Right atrium auricular region (tissue), 2 donors: Measurements from ENCODE around the gene PSME1. TPM values are rescaled to one million over a fixed set of nuclear protein-coding genes. Genes with fewer than 3 reads are reported as not detected.
A peak's percentile ranks its signal among the peaks of the same experiment; 100 is the strongest.

ENCODE experiments used
- DNase-seq: peaks from one replicate; pipeline ENCODE4 v3.0.0-alpha.2; 2019; ENCODE audit warnings: low spot score
- H3K27ac ChIP-seq, 2 donors: fragments of 200-600 bp; sonication (generic); 1 replicate in 1 of 2; 2 replicates in 1 of 2; pipeline ENCODE4 v1.5.1; 2016 to 2019
- H3K27me3 ChIP-seq, 2 donors: fragments of 200-600 bp; sonication (generic); one replicate each; pipeline versions ENCODE4 v1.5.1 to v1.6.0; 2017 to 2019
- H3K36me3 ChIP-seq: fragments of 200-600 bp; sonication (generic); one replicate; pipeline ENCODE4 v1.5.1; 2016
- H3K4me1 ChIP-seq, 2 donors: fragments of 200-600 bp; sonication (generic); one replicate each; pipeline versions ENCODE4 v1.5.1 to v1.6.0; 2017 to 2019
- H3K4me3 ChIP-seq, 2 donors: fragments of 200-600 bp; sonication (generic); 1 replicate in 1 of 2; 2 replicates in 1 of 2; pipeline ENCODE4 v1.5.1; 2017 to 2019; ENCODE audit warnings: mild to moderate bottlenecking in 1 of 2, moderate library complexity in 1 of 2
- H3K9me3 ChIP-seq, 2 donors: fragments of 200-600 bp; sonication (generic); one replicate each; pipeline ENCODE4 v1.5.1; 2019
- CTCF ChIP-seq, 2 donors: fragments of 200-600 bp; sonication (generic); IDR thresholded peaks; one replicate each; pipeline ENCODE4 v1.5.1; 2019; ENCODE audit warnings: antibody characterized with exemption in 2 of 2
- total RNA-seq, 2 donors: library from RNA; depleted of rRNA; stranded (reverse); fragments of >200 nt; gene quantifications; one replicate each; pipeline ENCODE4 v1.1.0, GENCODE V29; 2016

The PSME1 gene
- total RNA-seq, 2 donors from 2014 or later, result 72.9 to 112 TPM

GRCh38 chr14:24179961-24180796 is 44.2 kb downstream of the PSME1 start:
- H3K36me3 ChIP-seq, result peaks cover 39% of the 10 kb centered on the region
- no peak for TF ChIP-seq CTCF (IDR thresholded peaks at IDR 0.05)
- peaks cover 0 to 10% of the 10 kb centered on the region in 2 donors for H3K4me1 ChIP-seq
- DNase-seq, result peak; percentile 66
- H3K27me3 ChIP-seq, result no peaks in the 10 kb centered on the region
- peak overlapping the region; percentile 48 for H3K27ac ChIP-seq
- no peak overlapping the region for H3K4me3 ChIP-seq
- H3K9me3 ChIP-seq, result no peaks in the 10 kb centered on the region

- DNase-seq, result no peak
- no peak for TF ChIP-seq CTCF (IDR thresholded peaks at IDR 0.05)
- Histone ChIP-seq H3K36me3 (peaks cover 39% of the 10 kb centered on the region), H3K4me3 (no peak overlapping the region), H3K9me3 (no peaks in the 10 kb centered on the region), H3K4me1 (peaks cover 0 to 10% of the 10 kb centered on the region in 2 donors), H3K27me3 (no peaks in the 10 kb centered on the region), H3K27ac (no peak overlapping the region)
These were observed 45.5 kb downstream of the PSME1 start for GRCh38 chr14:24181371-24182077.

GRCh38 chr14:24182110-24182882 is 46.3 kb downstream of the PSME1 start:
- TF ChIP-seq CTCF (IDR thresholded peaks at IDR 0.05), result no peak
- Histone ChIP-seq H3K27me3 (no peaks in the 10 kb centered on the region), H3K36me3 (peaks cover 39% of the 10 kb centered on the region), H3K4me1 (peaks cover 0 to 10% of the 10 kb centered on the region in 2 donors), H3K27ac (no peak overlapping the region), H3K9me3 (no peaks in the 10 kb centered on the region), H3K4me3 (no peak overlapping the region)
- no peak for DNase-seq

GRCh38 chr14:24183014-24183481 is 47.1 kb downstream of the PSME1 start:
- no peaks in the 10 kb centered on the region for H3K27me3 ChIP-seq
- H3K9me3 ChIP-seq, result no peaks in the 10 kb centered on the region
- no peak for DNase-seq
- no peak overlapping the region for H3K27ac ChIP-seq
- H3K4me1 ChIP-seq, result peaks cover 0 to 18% of the 10 kb centered on the region in 2 donors
- TF ChIP-seq CTCF (IDR thresholded peaks at IDR 0.05), result no peak
- no peak overlapping the region for H3K4me3 ChIP-seq
- H3K36me3 ChIP-seq, result peaks cover 39% of the 10 kb centered on the region

- no peaks in the 10 kb centered on the region for H3K27me3 ChIP-seq
- H3K4me3 ChIP-seq, result no peak overlapping the region
- peaks cover 39% of the 10 kb centered on the region for H3K36me3 ChIP-seq
- no peak for DNase-seq
- no peak overlapping the region for H3K27ac ChIP-seq
- H3K4me1 ChIP-seq, result peaks cover 0 to 26% of the 10 kb centered on the region in 2 donors
- TF ChIP-seq CTCF (IDR thresholded peaks at IDR 0.05), result no peak
- no peaks in the 10 kb centered on the region for H3K9me3 ChIP-seq
These were observed 48.3 kb downstream of the PSME1 start for GRCh38 chr14:24184104-24184970.
